DOHH2 (cell line): ENCODE results near the gene DAPL1.

ENCODE experiments used
- H3F3A ChIP-seq: fragments of 200-600 bp; sonication (generic), shearing (Covaris generic); 2 replicates; pipeline ENCODE4 v1.6.0; 2016; ENCODE audit warnings: antibody characterized with exemption, mild to moderate bottlenecking; ENCODE audit not compliant: control insufficient read depth, insufficient read depth
- H3K27ac ChIP-seq: fragments of 200-600 bp; sonication (generic); 2 replicates; pipeline ENCODE4 v1.5.1; 2014; ENCODE audit warnings: low read depth, mild to moderate bottlenecking, low read length, moderate library complexity
- H3K27me3 ChIP-seq: fragments of 200-600 bp; sonication (generic); 2 replicates; pipeline ENCODE4 v1.6.1; 2014; ENCODE audit warnings: mild to moderate bottlenecking, low read length, mixed read lengths; ENCODE audit not compliant: control insufficient read depth
- H3K36me3 ChIP-seq: fragments of 200-600 bp; sonication (generic); 2 replicates; pipeline ENCODE4 v1.6.1; 2014; ENCODE audit warnings: mild to moderate bottlenecking, low read length, moderate library complexity, mixed read lengths; ENCODE audit not compliant: control insufficient read depth
- H3K4me1 ChIP-seq: fragments of 200-600 bp; sonication (generic); 2 replicates; pipeline ENCODE4 v1.6.1; 2014; ENCODE audit warnings: mild to moderate bottlenecking, low read length, mixed read lengths; ENCODE audit not compliant: control insufficient read depth
- H3K4me2 ChIP-seq: fragments of 200-600 bp; sonication (generic); 2 replicates; pipeline ENCODE4 v1.6.0; 2014; ENCODE audit warnings: mild to moderate bottlenecking, low read length, moderate library complexity
- H3K4me3 ChIP-seq: fragments of 200-600 bp; sonication (generic); 2 replicates; pipeline ENCODE4 v1.5.1; 2014; ENCODE audit warnings: mild to moderate bottlenecking, low read length, mixed read lengths
- H3K79me2 ChIP-seq: fragments of 200-600 bp; sonication (generic); 2 replicates; pipeline ENCODE4 v1.6.1; 2014; ENCODE audit warnings: mild to moderate bottlenecking, low read length, mixed read lengths; ENCODE audit not compliant: control insufficient read depth
- H3K9me2 ChIP-seq: fragments of 200-600 bp; sonication (generic); replicated peaks from 2 replicates; pipeline ENCODE4 v1.6.1; 2014; ENCODE audit warnings: mild to moderate bottlenecking, low read length, mixed read lengths; ENCODE audit not compliant: control insufficient read depth
- H3K9me3 ChIP-seq: fragments of 200-600 bp; sonication (generic); 2 replicates; pipeline ENCODE4 v1.6.1; 2014; ENCODE audit warnings: antibody characterized with exemption, low read length, mixed read lengths; ENCODE audit not compliant: control insufficient read depth, insufficient read depth
- H4K20me1 ChIP-seq: fragments of 200-600 bp; sonication (generic); 2 replicates; pipeline ENCODE4 v1.6.0; 2014; ENCODE audit warnings: low read depth, mild to moderate bottlenecking, antibody characterized with exemption, low read length, moderate library complexity; ENCODE audit not compliant: control insufficient read depth, insufficient read depth
- EZH2phosphoT487 ChIP-seq: fragments of 200-600 bp; sonication (generic); IDR thresholded peaks from 2 replicates; pipeline ENCODE4 v1.6.1; 2017; ENCODE audit warnings: borderline replicate concordance, mild to moderate bottlenecking, antibody characterized with exemption, low read length, moderate library complexity, mixed read lengths
- TF ChIP-seq, protein P1 (sequence below): fragments of 200-600 bp; sonication (generic); IDR thresholded peaks from one replicate; pipeline ENCODE4 v1.5.1; 2014; ENCODE audit warnings: antibody characterized with exemption, mild to moderate bottlenecking, low read depth, low read length; ENCODE audit not compliant: poor library complexity, severe bottlenecking

DAPL1 gene

DNA sequence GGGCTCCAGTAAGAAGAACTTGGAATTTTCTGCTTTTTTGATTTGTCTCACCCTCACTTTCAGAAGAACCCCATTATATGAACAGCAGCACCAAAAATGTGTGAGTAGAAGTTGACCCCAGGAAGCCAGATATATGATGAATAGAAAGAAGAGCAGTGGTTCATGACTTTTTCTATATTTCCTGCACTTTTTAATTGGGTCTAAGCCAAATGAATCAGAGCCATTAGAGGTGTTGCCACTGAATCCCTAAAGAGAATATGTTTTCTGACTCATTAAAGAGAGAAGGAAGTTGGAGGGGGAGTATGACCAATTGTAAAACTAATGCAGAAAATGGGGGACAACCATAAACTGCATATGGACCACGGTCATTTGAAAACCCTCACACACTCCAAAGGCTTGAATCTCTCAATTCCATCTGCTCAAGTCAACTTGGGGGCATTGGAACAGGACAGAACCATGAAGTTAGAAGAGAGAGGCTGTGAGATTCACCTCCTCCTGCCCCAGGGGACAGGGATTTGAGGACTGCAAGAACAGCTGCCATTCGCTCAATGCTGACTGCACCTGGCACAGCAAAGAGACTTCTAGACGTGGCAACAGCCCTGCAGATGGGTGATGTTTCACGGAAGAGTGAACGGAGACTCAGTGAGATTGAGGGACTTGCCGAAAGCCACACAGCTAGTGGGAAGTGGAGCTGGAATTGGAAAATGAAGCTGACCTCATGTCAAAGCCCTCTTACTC lies 3.0 kb downstream of the DAPL1 start:
- H3F3A ChIP-seq: no peaks in the 10 kb centered on the region
- H3K4me3 ChIP-seq: no peak overlapping the region
- no peaks in the 10 kb centered on the region for H3K36me3 ChIP-seq
- H3K4me1 ChIP-seq: no peaks in the 10 kb centered on the region
- peaks cover 14% of the 10 kb centered on the region for H3K27me3 ChIP-seq
- TF ChIP-seq, protein P1, sequence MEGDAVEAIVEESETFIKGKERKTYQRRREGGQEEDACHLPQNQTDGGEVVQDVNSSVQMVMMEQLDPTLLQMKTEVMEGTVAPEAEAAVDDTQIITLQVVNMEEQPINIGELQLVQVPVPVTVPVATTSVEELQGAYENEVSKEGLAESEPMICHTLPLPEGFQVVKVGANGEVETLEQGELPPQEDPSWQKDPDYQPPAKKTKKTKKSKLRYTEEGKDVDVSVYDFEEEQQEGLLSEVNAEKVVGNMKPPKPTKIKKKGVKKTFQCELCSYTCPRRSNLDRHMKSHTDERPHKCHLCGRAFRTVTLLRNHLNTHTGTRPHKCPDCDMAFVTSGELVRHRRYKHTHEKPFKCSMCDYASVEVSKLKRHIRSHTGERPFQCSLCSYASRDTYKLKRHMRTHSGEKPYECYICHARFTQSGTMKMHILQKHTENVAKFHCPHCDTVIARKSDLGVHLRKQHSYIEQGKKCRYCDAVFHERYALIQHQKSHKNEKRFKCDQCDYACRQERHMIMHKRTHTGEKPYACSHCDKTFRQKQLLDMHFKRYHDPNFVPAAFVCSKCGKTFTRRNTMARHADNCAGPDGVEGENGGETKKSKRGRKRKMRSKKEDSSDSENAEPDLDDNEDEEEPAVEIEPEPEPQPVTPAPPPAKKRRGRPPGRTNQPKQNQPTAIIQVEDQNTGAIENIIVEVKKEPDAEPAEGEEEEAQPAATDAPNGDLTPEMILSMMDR: no peak
- no peak for TF ChIP-seq EZH2phosphoT487
- H3K79me2 ChIP-seq: no peaks in the 10 kb centered on the region
- H4K20me1 ChIP-seq: no peaks in the 10 kb centered on the region
- no peak overlapping the region for H3K27ac ChIP-seq
- H3K9me2 ChIP-seq: no peaks in the 10 kb centered on the region
- H3K4me2 ChIP-seq: no peak overlapping the region
- no peaks in the 10 kb centered on the region for H3K9me3 ChIP-seq

DNA sequence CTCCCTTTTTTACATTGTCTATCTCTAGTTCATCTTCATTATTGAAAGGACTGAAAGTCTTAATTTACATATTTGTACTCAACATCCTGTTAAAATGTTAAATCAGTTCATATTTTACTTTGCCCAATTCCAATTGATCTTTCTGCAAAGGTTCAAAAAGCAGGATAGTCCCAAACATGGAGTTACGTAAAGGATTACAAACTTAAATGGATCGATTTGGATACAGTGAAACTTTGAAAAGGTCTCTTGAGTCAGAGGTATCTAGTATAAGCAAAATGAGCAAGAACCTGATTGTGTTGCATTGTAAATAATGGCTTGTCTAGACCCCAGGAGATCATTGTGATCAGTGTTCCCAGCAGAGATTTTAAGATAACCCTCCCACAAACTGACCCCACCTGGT lies 4.1 kb downstream of the DAPL1 start:
- Histone ChIP-seq H3K27me3 (peaks cover 14% of the 10 kb centered on the region), H3F3A (no peaks in the 10 kb centered on the region), H3K4me2 (no peak overlapping the region), H3K4me1 (no peaks in the 10 kb centered on the region), H3K79me2 (no peaks in the 10 kb centered on the region), H3K9me2 (no peaks in the 10 kb centered on the region), H3K9me3 (no peaks in the 10 kb centered on the region), H4K20me1 (no peaks in the 10 kb centered on the region), H3K36me3 (no peaks in the 10 kb centered on the region), H3K4me3 (no peak overlapping the region), H3K27ac (no peak overlapping the region)
- TF ChIP-seq, protein P1: no peak
- TF ChIP-seq EZH2phosphoT487: no peak

- H3K27ac ChIP-seq: no peak overlapping the region
- no peaks in the 10 kb centered on the region for H3K9me3 ChIP-seq
- H3K79me2 ChIP-seq: no peaks in the 10 kb centered on the region
- peaks cover 4% of the 10 kb centered on the region; the same call in 1 of the 2 replicates for H3K27me3 ChIP-seq
- H3K36me3 ChIP-seq: no peaks in the 10 kb centered on the region
- H3F3A ChIP-seq: no peaks in the 10 kb centered on the region
- no peak overlapping the region for H3K4me2 ChIP-seq
- no peaks in the 10 kb centered on the region for H3K9me2 ChIP-seq
- H3K4me1 ChIP-seq: no peaks in the 10 kb centered on the region
- no peak for TF ChIP-seq EZH2phosphoT487
- TF ChIP-seq, protein P1: no peak
- H3K4me3 ChIP-seq: no peak overlapping the region
- H4K20me1 ChIP-seq: no peaks in the 10 kb centered on the region
Observed at GRCh38 chr2:158803506-158803905, 8.4 kb downstream of the DAPL1 start.
